Kidney (tissue), 14 donors: Measurements from ENCODE around the gene PRICKLE2. TPM values are rescaled to one million over a fixed set of nuclear protein-coding genes. Genes with fewer than 3 reads are reported as not detected.

Source experiments
- DNase-seq, 5 donors: peaks; one replicate each; pipeline ENCODE4 v3.0.0-alpha.2; 2013 to 2020
- FAIRE-seq: peaks from 2 replicates; lab custom pipeline; 2012; peaks lifted over from hg19 to GRCh38; lab: Jason Lieb, UNC
- H3K27ac ChIP-seq, 2 donors: one replicate each; pipeline ENCODE4 v1.7.0; 2013; ENCODE audit warnings: low read depth in 2 of 2, low read length in 2 of 2, inconsistent platforms in 1 of 2
- H3K27me3 ChIP-seq: one replicate; pipeline ENCODE4 v1.7.1; 2013; ENCODE audit warnings: low read length, inconsistent platforms; ENCODE audit not compliant: control insufficient read depth, insufficient read depth
- H3K36me3 ChIP-seq, 3 donors: one replicate each; pipeline versions ENCODE4 v1.7.0 to v1.7.1; 2013; ENCODE audit warnings: low read length in 3 of 3, control low read depth in 1 of 3, inconsistent platforms in 1 of 3; ENCODE audit not compliant: insufficient read depth in 3 of 3, control insufficient read depth in 2 of 3
- H3K4me1 ChIP-seq, 3 donors: one replicate each; pipeline versions ENCODE4 v1.7.0 to v1.7.1; 2013; ENCODE audit warnings: low read length in 3 of 3, inconsistent platforms in 1 of 3, low read depth in 1 of 3; ENCODE audit not compliant: control insufficient read depth in 2 of 3, insufficient read depth in 2 of 3
- H3K4me3 ChIP-seq, 3 donors: one replicate each; pipeline versions ENCODE4 v1.7.0 to v1.8.1; 2013; ENCODE audit warnings: low read length in 3 of 3, control low read depth in 1 of 3, inconsistent platforms in 1 of 3
- H3K9ac ChIP-seq, 3 donors: one replicate each; pipeline versions ENCODE4 v1.7.0 to v1.7.1; 2013; ENCODE audit warnings: low read length in 3 of 3, control low read depth in 1 of 3, inconsistent platforms in 1 of 3
- H3K9me3 ChIP-seq, 3 donors: one replicate each; pipeline versions ENCODE4 v1.7.0 to v1.7.1; 2013; ENCODE audit warnings: low read length in 3 of 3, control low read depth in 1 of 3, inconsistent platforms in 1 of 3; ENCODE audit not compliant: control insufficient read depth in 2 of 3, insufficient read depth in 1 of 3
- CTCF ChIP-seq: IDR thresholded peaks from 3 replicates; pipeline ENCODE4 v1.5.1; 2012; ENCODE audit warnings: mild to moderate bottlenecking, moderate library complexity, borderline replicate concordance; ENCODE audit not compliant: insufficient read depth; ENCODE audit errors: extremely low read depth
- intact Hi-C: fragments of 100-400 bp; cut with DNase I; formaldehyde crosslinking; loops from one replicate; pipeline ENCODE4 v1.11.1; 2022
- polyA plus RNA-seq: library from polyadenylated mRNA; stranded (reverse); fragments of 350-450 nt; fragmentation: Illumina TruSeq; extraction: RNeasy Lipid Tissue Mini Kit (QIAGEN cat#74804); gene quantifications from one replicate; pipeline ENCODE4 v1.2.3, GENCODE V29; 2014; ENCODE audit warnings: low read depth, low replicate concordance; ENCODE audit not compliant: insufficient read depth
- total RNA-seq: library from RNA; stranded (reverse); fragmentation: NEBNext Ultra II Directional; extraction: Animal tissue kit (Norgen Biotek cat#: 25700); gene quantifications from one replicate; pipeline ENCODE4 v1.2.1, GENCODE V29; 2021
- donor health status: control.
- donor health status: control.
- donor health status: control.
- donor health status: control.
- donor health status: control.
- donor health status: DM: yes; HTN: yes; CAD: no.
- donor health status: Normal renal cell carcinoma (clear cell type).

Gene PRICKLE2
- total and polyA plus RNA-seq, 2 donors from 2014 or later: 3.5 to 22.9 TPM

- H3K27ac ChIP-seq: no peak overlapping the region
- no peak for FAIRE-seq
Measured at GRCh38 chr3:64190517-64191515, 34.5 kb downstream of the PRICKLE2 start.

GRCh38 chr3:64188810-64189560 is 36.3 kb downstream of the PRICKLE2 start:
- Histone ChIP-seq H3K4me1 (peaks cover 5 to 22% (median 13%) of the 10 kb centered on the region in 3 donors), H3K27me3 (no peaks in the 10 kb centered on the region), H3K9me3 (no peaks in the 10 kb centered on the region), H3K36me3 (no peaks in the 10 kb centered on the region), H3K9ac (no peak overlapping the region), H3K4me3 (no peak overlapping the region), H3K27ac (peak overlapping the region; percentile 20 to 49)
- FAIRE-seq (no peak), DNase-seq (peak in 1 of 5 donors; percentile 32)
- intact Hi-C loops: no loop called here
- no peak for TF ChIP-seq CTCF

More at GRCh38 chr3:64190517-64191515, 34.5 kb downstream of the PRICKLE2 start:
- Histone ChIP-seq H3K4me3 (no peak overlapping the region), H3K9ac (no peak overlapping the region), H3K9me3 (no peaks in the 10 kb centered on the region), H3K36me3 (no peaks in the 10 kb centered on the region), H3K27me3 (no peaks in the 10 kb centered on the region), H3K4me1 (peaks cover 5 to 22% (median 13%) of the 10 kb centered on the region in 3 donors)
- intact Hi-C loops: no loop called here
- DNase-seq: no peak
- TF ChIP-seq CTCF: no peak

GRCh38 chr3:64187065-64187959 is 38.0 kb downstream of the PRICKLE2 start:
- Histone ChIP-seq H3K27ac (peak overlapping the region; percentile 48 to 77), H3K4me1 (peaks cover 5 to 22% (median 13%) of the 10 kb centered on the region in 3 donors), H3K9ac (no peak overlapping the region), H3K27me3 (no peaks in the 10 kb centered on the region), H3K4me3 (no peak overlapping the region), H3K9me3 (no peaks in the 10 kb centered on the region), H3K36me3 (no peaks in the 10 kb centered on the region)
- no peak for TF ChIP-seq CTCF
- intact Hi-C loops: no loop called here
- FAIRE-seq (no peak), DNase-seq (peak; percentile 41 to 94 (median 74))
